Endothelial cell of umbilical vein (primary cell): ENCODE measurements around the gene TRPM3. TPM values are rescaled to one million over a fixed set of nuclear protein-coding genes. Genes with fewer than 3 reads are reported as not detected.

Source experiments
- BruUV-seq: library from RNA; stranded (reverse); fragments of 400-500 nt; replicated peaks from 2 replicates; lab custom pipeline; 2021; lab: Mats Ljungman, UMichigan
- CTCF ChIA-PET: fragments of 300-600, 350-600 bp; sonication (Branson Sonifier 250); formaldehyde crosslinking; loops from one replicate; lab custom pipeline; 2021; ENCODE audit warnings: antibody characterized with exemption, inconsistent platforms; lab: Charles Lee
- POLR2A ChIA-PET: fragments of 300-600, 350-600 bp; sonication (Branson Sonifier 250); formaldehyde crosslinking; loops from one replicate; lab custom pipeline; 2021; ENCODE audit warnings: antibody characterized with exemption, inconsistent platforms; lab: Charles Lee
- DNase-seq: peaks from one replicate; pipeline ENCODE4 v3.0.0-alpha.2; 2011; ENCODE audit warnings: low read depth, low spot score
- FAIRE-seq: peaks from 2 replicates; lab custom pipeline; 2011; peaks lifted over from hg19 to GRCh38; lab: Jason Lieb, UNC
- H2AFZ ChIP-seq: 2 replicates; pipeline ENCODE4 v1.6.0; 2012; ENCODE audit warnings: low read depth, low read length, control low read depth, inconsistent platforms
- H3K27ac ChIP-seq: 2 replicates; pipeline ENCODE4 v1.5.1; 2011; ENCODE audit warnings: low read depth, mild to moderate bottlenecking, control low read depth, low read length, moderate library complexity; ENCODE audit not compliant: insufficient read depth
- H3K27me3 ChIP-seq, 2 experiments: 2 replicates each; pipeline versions ENCODE4 v1.6.0 to v1.6.1; 2011; ENCODE audit warnings: low read length in 2 of 2, mixed read lengths in 1 of 2; ENCODE audit not compliant: control insufficient read depth in 2 of 2, insufficient read depth in 2 of 2
- H3K36me3 ChIP-seq, 2 experiments: 2 replicates in 1 of 2; 3 replicates in 1 of 2; pipeline ENCODE4 v1.5.1; 2011; ENCODE audit warnings: low read length in 2 of 2, mild to moderate bottlenecking in 1 of 2, moderate library complexity in 1 of 2; ENCODE audit not compliant: control insufficient read depth in 2 of 2, insufficient read depth in 2 of 2; ENCODE audit errors: extremely low read depth in 1 of 2
- H3K4me1 ChIP-seq: 3 replicates; pipeline ENCODE4 v1.5.1; 2011; ENCODE audit warnings: mild to moderate bottlenecking, low read length; ENCODE audit not compliant: control insufficient read depth, insufficient read depth; ENCODE audit errors: extremely low read depth
- H3K4me2 ChIP-seq: 2 replicates; pipeline ENCODE4 v1.6.1; 2011; ENCODE audit warnings: low read length, control low read depth, mixed read lengths; ENCODE audit not compliant: insufficient read depth
- H3K4me3 ChIP-seq, 3 experiments: fragments of 200-600 bp in 1 of 3; sonication (generic), shearing (Covaris generic) in 1 of 3; replicated peaks in 1 of 3; 2 replicates each; pipeline ENCODE4 v1.5.1; 2011 to 2016; ENCODE audit warnings: control low read depth in 3 of 3, low read length in 3 of 3, mild to moderate bottlenecking in 2 of 3, inconsistent platforms in 1 of 3, low read depth in 1 of 3, moderate library complexity in 1 of 3; ENCODE audit not compliant: insufficient read depth in 1 of 3
- H3K79me2 ChIP-seq: 2 replicates; pipeline ENCODE4 v1.6.0; 2012; ENCODE audit warnings: low read length, inconsistent platforms; ENCODE audit not compliant: control insufficient read depth, insufficient read depth
- H3K9ac ChIP-seq: replicated peaks from 2 replicates; pipeline ENCODE3; 2011; ENCODE audit warnings: low read length, control low read depth; ENCODE audit not compliant: insufficient read depth; ENCODE audit errors: extremely low read depth
- H3K9me1 ChIP-seq: replicated peaks from 3 replicates; pipeline ENCODE4 v1.6.0; 2011; ENCODE audit warnings: mild to moderate bottlenecking, low read length; ENCODE audit not compliant: control insufficient read depth, insufficient read depth; ENCODE audit errors: extremely low read depth
- H3K9me3 ChIP-seq: replicated peaks from 2 replicates; pipeline ENCODE4 v1.5.1; 2012; ENCODE audit warnings: low read length, inconsistent platforms; ENCODE audit not compliant: control insufficient read depth, insufficient read depth
- H4K20me1 ChIP-seq: replicated peaks from 2 replicates; pipeline ENCODE3; 2011; ENCODE audit warnings: mild to moderate bottlenecking, low read length; ENCODE audit not compliant: control insufficient read depth, insufficient read depth; ENCODE audit errors: extremely low read depth
- EZH2 ChIP-seq: IDR thresholded peaks from 2 replicates; pipeline ENCODE4 v1.6.1; 2012; ENCODE audit warnings: borderline replicate concordance, low read depth, mild to moderate bottlenecking, moderate library complexity, low read length, inconsistent platforms; ENCODE audit not compliant: severe bottlenecking
- FOS ChIP-seq: IDR thresholded peaks from 2 replicates; pipeline ENCODE4 v1.6.1; 2011; ENCODE audit warnings: mild to moderate bottlenecking, low read length, moderate library complexity, borderline replicate concordance; ENCODE audit not compliant: insufficient read depth
- GATA2 ChIP-seq: IDR thresholded peaks from 2 replicates; pipeline ENCODE4 v1.7.0; 2011; ENCODE audit warnings: low read depth, mild to moderate bottlenecking, moderate library complexity, mixed read lengths, low read length; ENCODE audit not compliant: insufficient read length, insufficient read depth
- JUN ChIP-seq: IDR thresholded peaks from 2 replicates; pipeline ENCODE4 v1.6.1; 2011; ENCODE audit warnings: borderline replicate concordance, low read depth; ENCODE audit not compliant: insufficient read length, insufficient read depth
- MYC ChIP-seq: IDR thresholded peaks from one replicate; pipeline ENCODE4 v1.6.1; 2011; ENCODE audit warnings: mild to moderate bottlenecking, low read depth, low read length
- POLR2A ChIP-seq: IDR thresholded peaks from 2 replicates; pipeline ENCODE4 v1.6.1; 2012; ENCODE audit warnings: low read depth, mild to moderate bottlenecking, control low read depth, low read length
- POLR2AphosphoS5 ChIP-seq: IDR thresholded peaks from 2 replicates; pipeline ENCODE4 v1.6.1; 2012; ENCODE audit warnings: low read depth, mild to moderate bottlenecking, control low read depth, low read length, moderate library complexity; ENCODE audit not compliant: insufficient read depth
- dilution Hi-C: fragments of 300-500 bp; cut with MboI; formaldehyde crosslinking; loops from one replicate; pipeline ENCODE4 v1.15.0; 2019; ENCODE audit warnings: low sequenced_read_pairs; ENCODE audit not compliant: extremely low pct_ligation_motif_present
- intact Hi-C: fragments of 100-400 bp; cut with micrococcal nuclease; formaldehyde crosslinking; loops from one replicate; pipeline ENCODE4 v1.10.0; 2022
- polyA plus RNA-seq, 4 experiments: library from polyadenylated mRNA; depleted of rRNA in 3 of 4; stranded (reverse) in 3 of 4; unstranded in 1 of 4; fragments of >200 nt; gene quantifications; 2 replicates each; pipeline versions ENCODE4 v1.2.1 to v1.2.3, GENCODE V29; 2011 to 2012; ENCODE audit warnings: missing spikeins in 1 of 4
- total RNA-seq: library from RNA; stranded (reverse); gene quantifications from 2 replicates; pipeline ENCODE4 v1.2.3, GENCODE V29; 2021
- TF ChIP-seq, protein P1 (sequence below), 2 donors: IDR thresholded peaks; 1 replicate in 1 of 2; 2 replicates in 1 of 2; pipeline ENCODE4 v1.5.1; 2011; ENCODE audit warnings: low read length in 2 of 2, mild to moderate bottlenecking in 2 of 2, moderate library complexity in 2 of 2, control low read depth in 1 of 2, inconsistent platforms in 1 of 2, low read depth in 1 of 2; ENCODE audit not compliant: insufficient read depth in 1 of 2; ENCODE audit errors: extremely low read depth in 1 of 2
- TF ChIP-seq, protein P2 (sequence below): IDR thresholded peaks from 2 replicates; pipeline ENCODE4 v1.6.1; 2011; ENCODE audit not compliant: insufficient read depth, insufficient read length

TRPM3 gene
- total and polyA plus RNA-seq, 2 donors (not counting 3 experiments of a cell fraction or from before 2014, with no cell fraction given), result 0.17 to 0.33 TPM

DNA sequence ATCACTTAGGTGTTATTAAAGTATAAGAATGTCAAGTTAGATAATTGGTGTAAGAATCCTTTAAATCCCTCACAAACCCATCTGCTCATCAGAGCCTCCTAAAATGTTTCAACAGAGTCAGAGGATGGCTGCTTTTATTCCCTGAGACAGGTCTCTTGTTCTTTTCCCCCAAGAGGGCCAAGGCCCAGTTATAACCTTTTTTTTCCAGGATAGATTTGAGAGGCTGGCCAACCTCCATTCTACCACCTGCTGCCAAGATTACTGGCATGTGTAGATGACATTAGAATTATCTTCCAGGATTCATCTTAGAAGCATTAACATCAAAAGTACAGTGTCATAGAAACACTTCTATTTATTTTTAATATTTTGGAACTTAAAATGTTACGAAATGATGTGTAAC is 305.1 kb downstream of the TRPM3 start:
- no TSS peak for BruUV-seq
- Histone ChIP-seq H3K27me3 (no peaks in the 10 kb centered on the region), H2AFZ (no peak overlapping the region), H3K36me3 (no peaks in the 10 kb centered on the region), H4K20me1 (no peaks in the 10 kb centered on the region), H3K27ac (no peak overlapping the region), H3K9me3 (no peaks in the 10 kb centered on the region), H3K9ac (no peak overlapping the region), H3K4me3 (no peak overlapping the region), H3K4me2 (no peak overlapping the region), H3K79me2 (no peaks in the 10 kb centered on the region), H3K4me1 (no peaks in the 10 kb centered on the region), H3K9me1 (no peaks in the 10 kb centered on the region)
- no peak for DNase-seq
- ChIA-PET POLR2A (no interaction called here), CTCF (interaction anchor here (1.3 kb wide), 1 partner anchor 8 kb away, joined by 3 read pairs; no protein-coding TSS in a partner anchor)
- dilution Hi-C loops (no loop called here), intact Hi-C loops (no loop called here)
- TF ChIP-seq, protein P1, sequence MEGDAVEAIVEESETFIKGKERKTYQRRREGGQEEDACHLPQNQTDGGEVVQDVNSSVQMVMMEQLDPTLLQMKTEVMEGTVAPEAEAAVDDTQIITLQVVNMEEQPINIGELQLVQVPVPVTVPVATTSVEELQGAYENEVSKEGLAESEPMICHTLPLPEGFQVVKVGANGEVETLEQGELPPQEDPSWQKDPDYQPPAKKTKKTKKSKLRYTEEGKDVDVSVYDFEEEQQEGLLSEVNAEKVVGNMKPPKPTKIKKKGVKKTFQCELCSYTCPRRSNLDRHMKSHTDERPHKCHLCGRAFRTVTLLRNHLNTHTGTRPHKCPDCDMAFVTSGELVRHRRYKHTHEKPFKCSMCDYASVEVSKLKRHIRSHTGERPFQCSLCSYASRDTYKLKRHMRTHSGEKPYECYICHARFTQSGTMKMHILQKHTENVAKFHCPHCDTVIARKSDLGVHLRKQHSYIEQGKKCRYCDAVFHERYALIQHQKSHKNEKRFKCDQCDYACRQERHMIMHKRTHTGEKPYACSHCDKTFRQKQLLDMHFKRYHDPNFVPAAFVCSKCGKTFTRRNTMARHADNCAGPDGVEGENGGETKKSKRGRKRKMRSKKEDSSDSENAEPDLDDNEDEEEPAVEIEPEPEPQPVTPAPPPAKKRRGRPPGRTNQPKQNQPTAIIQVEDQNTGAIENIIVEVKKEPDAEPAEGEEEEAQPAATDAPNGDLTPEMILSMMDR (IDR thresholded peaks at IDR 0.05; ENCODE audit: extremely low read depth in 1 of 2, insufficient read depth in 1 of 2, low read depth in 1 of 2, low read length in 2 of 2), result no peak
- TF ChIP-seq GATA2 (no peak), FOS (no peak), JUN (no peak), MYC (no peak), EZH2 (no peak), POLR2A (no peak), POLR2AphosphoS5 (no peak)
- TF ChIP-seq, protein P2, sequence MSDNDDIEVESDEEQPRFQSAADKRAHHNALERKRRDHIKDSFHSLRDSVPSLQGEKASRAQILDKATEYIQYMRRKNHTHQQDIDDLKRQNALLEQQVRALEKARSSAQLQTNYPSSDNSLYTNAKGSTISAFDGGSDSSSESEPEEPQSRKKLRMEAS, result no peak
- no peak for FAIRE-seq
